GM12878 (cell line): Measurements from ENCODE around the gene AGAP2. TPM values are rescaled to one million over a fixed set of nuclear protein-coding genes. Genes with fewer than 3 reads are reported as not detected.
A peak's percentile ranks its signal among the peaks of the same experiment; 100 is the strongest.

Experiments used
- ATAC-seq: fragments of 200-7000 bp; cut with Tn5 transposase; 3 replicates; pipeline ENCODE4 v1.9.1; 2020; ENCODE audit warnings: mild to moderate bottlenecking, moderate library complexity
- BruUV-seq: library from RNA; stranded (reverse); fragments of 400-500 nt; replicated peaks from 2 replicates; lab custom pipeline; 2021; lab: Mats Ljungman, UMichigan
- CTCF ChIA-PET: fragments of 300-600 bp; sonication (Branson Sonifier 250); formaldehyde crosslinking; extraction: SDS; loops from one replicate; lab custom pipeline; 2021; ENCODE audit warnings: inconsistent platforms; lab: Yijun Ruan, JAX
- POLR2A ChIA-PET: fragments of 350-600 bp; formaldehyde crosslinking; extraction: SDS; loops from one replicate; lab custom pipeline; 2021; ENCODE audit warnings: inconsistent platforms; lab: Charles Lee
- RAD21 ChIA-PET: fragments of 300-600 bp; sonication (Branson Sonifier 250); formaldehyde crosslinking; loops from one replicate; lab custom pipeline; 2023; ENCODE audit warnings: antibody characterized with exemption; ENCODE audit not compliant: unreplicated experiment; lab: Charles Lee
- SMC1A ChIA-PET: fragments of 300-600 bp; sonication (Branson Sonifier 250); formaldehyde crosslinking; loops from one replicate; lab custom pipeline; 2023; ENCODE audit not compliant: unreplicated experiment, uncharacterized antibody; lab: Charles Lee
- DNase-seq: peaks from one replicate; pipeline ENCODE4 v3.0.0-alpha.2; 2011; ENCODE audit warnings: low read depth, low spot score
- FAIRE-seq: peaks from 3 replicates; lab custom pipeline; 2011; peaks lifted over from hg19 to GRCh38; lab: Jason Lieb, UNC
- H2AFZ ChIP-seq: 2 replicates; pipeline ENCODE4 v1.6.0; 2011; ENCODE audit warnings: low read depth, low read length, control low read depth; ENCODE audit not compliant: control insufficient read depth
- H3K27ac ChIP-seq: 2 replicates; pipeline ENCODE4 v1.5.1; 2011; ENCODE audit warnings: control low read depth; ENCODE audit not compliant: control insufficient read depth, insufficient read depth
- H3K27me3 ChIP-seq, 2 experiments: replicated peaks in 1 of 2; 2 replicates each; pipeline versions ENCODE4 v1.6.0 to v1.6.1; 2011; ENCODE audit warnings: low read length in 1 of 2; ENCODE audit not compliant: control insufficient read depth in 2 of 2, insufficient read depth in 2 of 2
- H3K36me3 ChIP-seq, 2 experiments: 2 replicates each; pipeline ENCODE4 v1.5.1; 2011; ENCODE audit warnings: low read length in 1 of 2; ENCODE audit not compliant: control insufficient read depth in 2 of 2, insufficient read depth in 2 of 2
- H3K4me1 ChIP-seq: 2 replicates; pipeline ENCODE4 v1.6.1; 2011; ENCODE audit warnings: mild to moderate bottlenecking, low read length, moderate library complexity, mixed read lengths; ENCODE audit not compliant: control insufficient read depth, insufficient read depth
- H3K4me2 ChIP-seq: 2 replicates; pipeline ENCODE4 v1.6.0; 2011; ENCODE audit warnings: control low read depth; ENCODE audit not compliant: control insufficient read depth, insufficient read depth
- H3K4me3 ChIP-seq: fragments of 200-600 bp; sonication (generic); 2 replicates; pipeline ENCODE4 v1.5.1; 2016
- H3K79me2 ChIP-seq: 2 replicates; pipeline ENCODE4 v1.6.0; 2011; ENCODE audit warnings: low read length; ENCODE audit not compliant: control insufficient read depth, insufficient read depth
- H3K9ac ChIP-seq: 2 replicates; pipeline ENCODE4 v1.8.0; 2011; ENCODE audit warnings: low read length, control low read depth, mixed read lengths; ENCODE audit not compliant: control insufficient read depth, insufficient read depth
- H3K9me3 ChIP-seq: replicated peaks from 3 replicates; pipeline ENCODE4 v1.5.1; 2011; ENCODE audit warnings: mild to moderate bottlenecking, low read length; ENCODE audit not compliant: control insufficient read depth, insufficient read depth
- H4K20me1 ChIP-seq: 2 replicates; pipeline ENCODE4 v1.6.0; 2011; ENCODE audit not compliant: control insufficient read depth, insufficient read depth
- BACH1 ChIP-seq: fragments of 450-650 bp; IDR thresholded peaks from 2 replicates; pipeline ENCODE4 v1.6.1; 2017; ENCODE audit warnings: mild to moderate bottlenecking, borderline replicate concordance
- CHD2 ChIP-seq: IDR thresholded peaks from 2 replicates; pipeline ENCODE4 v1.6.1; 2011; ENCODE audit warnings: low read depth, low read length, improper control_type of control experiment, borderline replicate concordance
- E2F4 ChIP-seq: IDR thresholded peaks from 2 replicates; pipeline ENCODE4 v1.6.1; 2012; ENCODE audit warnings: low read depth, low read length, improper control_type of control experiment
- EED ChIP-seq: sonication (generic); IDR thresholded peaks from 2 replicates; pipeline ENCODE4 v1.6.1; 2016; ENCODE audit warnings: antibody characterized with exemption, low read depth
- GATAD2B ChIP-seq: fragments of 450-650 bp; conservative IDR thresholded peaks from 2 replicates; pipeline ENCODE4 v1.6.1; 2017; ENCODE audit warnings: low read depth, mild to moderate bottlenecking, moderate library complexity
- HDAC6 ChIP-seq: fragments of 200-600 bp; sonication (generic); IDR thresholded peaks from one replicate; pipeline ENCODE4 v1.8.0; 2017; ENCODE audit warnings: antibody characterized with exemption; ENCODE audit not compliant: unreplicated experiment
- KAT2A ChIP-seq: conservative IDR thresholded peaks from 2 replicates; pipeline ENCODE4 v1.6.1; 2011; ENCODE audit warnings: low read depth, low read length; ENCODE audit not compliant: control insufficient read depth
- MEF2B ChIP-seq: fragments of 450-650 bp; IDR thresholded peaks from 2 replicates; pipeline ENCODE4 v1.6.1; 2018; ENCODE audit warnings: mild to moderate bottlenecking, moderate library complexity; ENCODE audit not compliant: partially characterized antibody, poor library complexity, severe bottlenecking
- MXI1 ChIP-seq: fragments of 150-350 bp; IDR thresholded peaks from 2 replicates; pipeline ENCODE4 v1.6.1; 2011; ENCODE audit warnings: low read depth, mild to moderate bottlenecking, inconsistent platforms, low read length, improper control_type of control experiment
- NFYA ChIP-seq: IDR thresholded peaks from 2 replicates; pipeline ENCODE4 v1.6.1; 2011; ENCODE audit warnings: low read depth, mild to moderate bottlenecking, low read length, improper control_type of control experiment, borderline replicate concordance
- NFYB ChIP-seq: IDR thresholded peaks from 2 replicates; pipeline ENCODE4 v1.6.1; 2011; ENCODE audit warnings: low read depth, mild to moderate bottlenecking, low read length, improper control_type of control experiment, moderate library complexity; ENCODE audit not compliant: insufficient read depth
- NR2F1 ChIP-seq: fragments of 450-650 bp; conservative IDR thresholded peaks from 2 replicates; pipeline ENCODE4 v1.6.1; 2017; ENCODE audit warnings: mild to moderate bottlenecking
- PBX3 ChIP-seq: IDR thresholded peaks from 2 replicates; pipeline ENCODE4 v1.6.1; 2011; ENCODE audit warnings: mild to moderate bottlenecking, low read depth, low read length, moderate library complexity; ENCODE audit not compliant: insufficient replicate concordance
- RAD21 ChIP-seq: IDR thresholded peaks from 2 replicates; pipeline ENCODE4 v1.6.1; 2011; ENCODE audit warnings: mild to moderate bottlenecking, low read depth, low read length, moderate library complexity; ENCODE audit not compliant: insufficient read depth
- SIX5 ChIP-seq: IDR thresholded peaks from 2 replicates; pipeline ENCODE4 v1.6.1; 2011; ENCODE audit warnings: mild to moderate bottlenecking, low read depth, low read length, moderate library complexity; ENCODE audit not compliant: severe bottlenecking
- TARDBP ChIP-seq: IDR thresholded peaks from 2 replicates; pipeline ENCODE4 v1.6.1; 2016; ENCODE audit warnings: borderline replicate concordance
- WGBS: methylation state at CpG from one replicate; pipeline ENCODE4 v1.1.6; 2016; ENCODE audit warnings: low lambda C conversion rate; ENCODE audit not compliant: insufficient replicate concordance, insufficient coverage; ENCODE audit errors: missing lambda C conversion rate; 5-methylcytosine and 5-hydroxymethylcytosine counted together
- in situ Hi-C: fragments of 300-500 bp; cut with MboI; formaldehyde crosslinking; loops from 9 replicates; pipeline ENCODE4 v1.14.3; 2018; ENCODE audit warnings: mixed read lengths
- intact Hi-C: fragments of 100-400 bp; cut with micrococcal nuclease; formaldehyde crosslinking; loops from one replicate; pipeline ENCODE4 v1.14.2; 2022; ENCODE audit not compliant: unreplicated experiment
- polyA plus RNA-seq, 11 experiments: library from polyadenylated mRNA; depleted of rRNA in 4 of 11; unstranded in 6 of 11; stranded (reverse) in 5 of 11; fragments of >200 nt; fragmentation: Nextera tagmentation in 4 of 11; fragmentation: Illumina TruSeq in 1 of 11; extraction: Ambion mirVana in 4 of 11; extraction: Trizol in 1 of 11; gene quantifications; 1 replicate in 1 of 11; 2 replicates in 10 of 11; pipeline versions ENCODE4 v1.2.1 to v1.2.3, GENCODE V29; 2011 to 2016; ENCODE audit warnings: inconsistent platforms in 2 of 11, missing spikeins in 2 of 11, low read depth in 1 of 11
- total RNA-seq, 4 experiments: library from RNA; depleted of rRNA in 3 of 4; stranded (reverse); fragments of >200 nt in 3 of 4; fragmentation: Illumina TruSeq in 1 of 4; extraction: Trizol in 1 of 4; gene quantifications; 2 replicates each; pipeline versions ENCODE4 v1.2.1 to v1.2.3, GENCODE V29; 2013 to 2021
- TF ChIP-seq, protein P1 (sequence below): fragments of 450-650 bp; IDR thresholded peaks from 2 replicates; pipeline ENCODE4 v1.6.1; 2018; ENCODE audit warnings: borderline replicate concordance, mild to moderate bottlenecking; ENCODE audit not compliant: partially characterized antibody

The AGAP2 gene
- total and polyA plus RNA-seq, 10 of the 15 experiments (the other 5 are each of a cell fraction or from before 2014, with no cell fraction given) = 0.29 to 19.8 (median 11.0) TPM

DNA sequence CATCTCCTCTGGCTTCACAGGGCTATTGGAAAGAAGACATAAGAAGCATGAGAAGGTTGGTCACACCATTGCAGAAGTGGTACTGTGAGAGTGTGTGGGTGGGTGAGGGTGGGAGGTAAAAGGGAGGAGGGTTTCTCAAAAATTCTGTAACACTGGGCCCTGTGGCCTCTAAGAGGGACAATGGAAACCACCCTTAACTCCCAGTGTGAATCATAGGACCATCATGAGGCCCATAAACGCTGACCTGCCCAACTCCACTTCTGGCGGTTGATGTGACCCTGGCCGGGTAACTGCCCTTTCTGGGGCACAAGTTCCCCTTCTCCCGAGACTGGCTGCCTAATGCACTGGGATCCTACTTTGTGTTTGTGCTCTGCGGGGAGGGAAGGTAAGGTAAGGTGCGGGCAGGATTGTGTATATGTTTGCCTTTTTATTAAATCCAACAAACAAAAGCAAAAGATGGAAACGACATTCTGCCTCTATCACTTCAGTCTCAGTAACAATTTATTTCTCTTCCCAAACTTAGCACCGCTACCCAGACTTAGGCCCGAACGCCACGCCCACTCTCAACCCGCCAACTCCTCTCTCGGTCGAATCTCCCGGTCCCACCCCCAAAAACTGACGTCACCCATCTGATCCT, 32.8 kb upstream of the AGAP2 start:
- BruUV-seq = TSS peak; percentile 81
- Histone ChIP-seq H3K4me1 (peaks cover 5% of the 10 kb centered on the region), H3K36me3 (peaks cover 0 to 4% of the 10 kb centered on the region in 2 experiments; a peak in 2 of 4 replicates), H3K9ac (peak overlapping the region; percentile 83), H4K20me1 (no peaks in the 10 kb centered on the region), H2AFZ (peak overlapping the region; percentile 90), H3K27ac (peak overlapping the region; percentile 82), H3K9me3 (no peaks in the 10 kb centered on the region), H3K4me2 (peak overlapping the region; percentile 99), H3K79me2 (no peaks in the 10 kb centered on the region), H3K27me3 (peaks cover 0 to 2% of the 10 kb centered on the region in 2 experiments; a peak in 1 of 4 replicates), H3K4me3 (peak overlapping the region; percentile 90)
- CTCF ChIA-PET = interaction anchor here (1.0 to 7.3 kb wide), 6 partner anchors 10 to 16 kb away, joined by 4 to 62 read pairs (median 7); partner anchors contain the start of genes MARCHF9 and TSFM
- under 1% methylated on average over 16 of the region's 16 CpGs for WGBS
- in situ Hi-C loops = no loop called here
- FAIRE-seq = peak; percentile 89
- peak; percentile 83 for ATAC-seq
- DNase-seq = peak; percentile 74
- SMC1A ChIA-PET = interaction anchor here (0.7 to 0.8 kb wide), 2 partner anchors 10 to 15 kb away, joined by 3 to 4 read pairs; no protein-coding TSS in a partner anchor
- intact Hi-C loops = no loop called here
- RAD21 ChIA-PET = interaction anchor here (1.2 kb wide), 1 partner anchor 15 kb away, joined by 6 read pairs; no protein-coding TSS in a partner anchor
- POLR2A ChIA-PET = interaction anchor here (0.8 to 1.9 kb wide), 6 partner anchors 12 to 127 kb away, joined by 3 to 11 read pairs (median 4); partner anchors contain the start of gene TSFM
- TF ChIP-seq MXI1 (no peak), MEF2B (no peak), E2F4 (peak; percentile 67), NR2F1 (0 out of 2 replicates have a peak, but pooled peaks have one; percentile 5), NFYB (no peak), NFYA (no peak), PBX3 (no peak), BACH1 (peak; percentile 2; the same call in 1 of the 2 replicates), KAT2A (no peak), SIX5 (no peak), CHD2 (no peak), EED (no peak), HDAC6 (no peak), GATAD2B (no peak), RAD21 (no peak), TARDBP (0 out of 2 replicates have a peak, but pooled peaks have one; percentile 4)
- TF ChIP-seq, protein P1, sequence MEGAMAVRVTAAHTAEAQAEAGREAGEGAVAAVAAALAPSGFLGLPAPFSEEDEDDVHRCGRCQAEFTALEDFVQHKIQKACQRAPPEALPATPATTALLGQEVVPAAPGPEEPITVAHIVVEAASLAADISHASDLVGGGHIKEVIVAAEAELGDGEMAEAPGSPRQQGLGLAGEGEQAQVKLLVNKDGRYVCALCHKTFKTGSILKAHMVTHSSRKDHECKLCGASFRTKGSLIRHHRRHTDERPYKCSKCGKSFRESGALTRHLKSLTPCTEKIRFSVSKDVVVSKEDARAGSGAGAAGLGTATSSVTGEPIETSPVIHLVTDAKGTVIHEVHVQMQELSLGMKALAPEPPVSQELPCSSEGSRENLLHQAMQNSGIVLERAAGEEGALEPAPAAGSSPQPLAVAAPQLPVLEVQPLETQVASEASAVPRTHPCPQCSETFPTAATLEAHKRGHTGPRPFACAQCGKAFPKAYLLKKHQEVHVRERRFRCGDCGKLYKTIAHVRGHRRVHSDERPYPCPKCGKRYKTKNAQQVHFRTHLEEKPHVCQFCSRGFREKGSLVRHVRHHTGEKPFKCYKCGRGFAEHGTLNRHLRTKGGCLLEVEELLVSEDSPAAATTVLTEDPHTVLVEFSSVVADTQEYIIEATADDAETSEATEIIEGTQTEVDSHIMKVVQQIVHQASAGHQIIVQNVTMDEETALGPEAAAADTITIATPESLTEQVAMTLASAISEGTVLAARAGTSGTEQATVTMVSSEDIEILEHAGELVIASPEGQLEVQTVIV = no peak
